H9 (cell line): Measurements from ENCODE around the gene TUBA4A. TPM values are rescaled to one million over a fixed set of nuclear protein-coding genes. Genes with fewer than 3 reads are reported as not detected.

Experiments
- DNase-seq: peaks from one replicate; pipeline ENCODE4 v3.0.0-alpha.2; 2017
- H2AFZ ChIP-seq: one replicate; pipeline ENCODE4 v1.6.1; 2013; ENCODE audit warnings: mild to moderate bottlenecking, low read length, control low read depth, moderate library complexity
- H2AK5ac ChIP-seq: 2 replicates; pipeline ENCODE4 v1.6.1; 2013; ENCODE audit warnings: low read length, control low read depth, mixed read lengths; ENCODE audit not compliant: insufficient read length
- H2BK120ac ChIP-seq: one replicate; pipeline ENCODE4 v1.6.1; 2013; ENCODE audit warnings: low read depth, mild to moderate bottlenecking, low read length, control low read depth, inconsistent platforms; ENCODE audit not compliant: poor library complexity, severe bottlenecking
- H2BK12ac ChIP-seq: 2 replicates; pipeline ENCODE4 v1.6.1; 2013; ENCODE audit warnings: low read length, control low read depth, mixed read lengths, low read depth; ENCODE audit not compliant: insufficient read length
- H2BK15ac ChIP-seq: 2 replicates; pipeline ENCODE4 v1.6.1; 2013; ENCODE audit warnings: low read depth, low read length, control low read depth
- H2BK20ac ChIP-seq: one replicate; pipeline ENCODE4 v1.6.1; 2013; ENCODE audit warnings: low read depth, mild to moderate bottlenecking, low read length, control low read depth, inconsistent platforms; ENCODE audit not compliant: poor library complexity, severe bottlenecking
- H2BK5ac ChIP-seq: 2 replicates; pipeline ENCODE4 v1.6.1; 2013; ENCODE audit warnings: low read length, control low read depth, mixed read lengths; ENCODE audit not compliant: insufficient read length
- H3K14ac ChIP-seq: 2 replicates; pipeline ENCODE4 v1.6.1; 2013; ENCODE audit warnings: low read length, control low read depth; ENCODE audit not compliant: insufficient read depth
- H3K18ac ChIP-seq: 2 replicates; pipeline ENCODE4 v1.6.1; 2013; ENCODE audit warnings: low read depth, mild to moderate bottlenecking, mixed read lengths, low read length, control low read depth; ENCODE audit not compliant: insufficient read length
- H3K23ac ChIP-seq: 2 replicates; pipeline ENCODE4 v1.6.1; 2013; ENCODE audit warnings: low read length, control low read depth, mixed read lengths, low read depth; ENCODE audit not compliant: insufficient read length
- H3K23me2 ChIP-seq: 2 replicates; pipeline ENCODE4 v1.6.1; 2013; ENCODE audit warnings: low read depth, mild to moderate bottlenecking, mixed read lengths, low read length, control low read depth; ENCODE audit not compliant: insufficient read length, poor library complexity, severe bottlenecking
- H3K27ac ChIP-seq: 2 replicates; pipeline ENCODE4 v1.5.1; 2013; ENCODE audit warnings: low read length, control low read depth, mixed read lengths, low read depth; ENCODE audit not compliant: insufficient read length
- H3K27me3 ChIP-seq: 2 replicates; pipeline ENCODE4 v1.6.1; 2013; ENCODE audit warnings: low read length, control low read depth, inconsistent platforms; ENCODE audit not compliant: insufficient read depth
- H3K4ac ChIP-seq: 2 replicates; pipeline ENCODE4 v1.6.1; 2013; ENCODE audit warnings: low read depth, mild to moderate bottlenecking, control low read depth, inconsistent platforms, low read length, moderate library complexity
- H3K4me1 ChIP-seq: 2 replicates; pipeline ENCODE4 v1.6.1; 2013; ENCODE audit warnings: low read length, control low read depth, inconsistent platforms; ENCODE audit not compliant: insufficient read depth
- H3K4me2 ChIP-seq: 2 replicates; pipeline ENCODE4 v1.6.1; 2013; ENCODE audit warnings: low read length, control low read depth, mixed read lengths; ENCODE audit not compliant: insufficient read length, insufficient read depth
- H3K56ac ChIP-seq: 2 replicates; pipeline ENCODE4 v1.6.1; 2013; ENCODE audit warnings: low read depth, mild to moderate bottlenecking, mixed read lengths, low read length, control low read depth; ENCODE audit not compliant: insufficient read length
- H3K79me1 ChIP-seq: 2 replicates; pipeline ENCODE4 v1.6.1; 2013; ENCODE audit warnings: low read depth, mild to moderate bottlenecking, moderate library complexity, low read length, control low read depth, inconsistent platforms; ENCODE audit not compliant: insufficient read depth, poor library complexity, severe bottlenecking
- H3K79me2 ChIP-seq: 2 replicates; pipeline ENCODE4 v1.6.1; 2013; ENCODE audit warnings: low read length, control low read depth, inconsistent platforms; ENCODE audit not compliant: insufficient read depth
- H3K9ac ChIP-seq: 2 replicates; pipeline ENCODE4 v1.6.1; 2013; ENCODE audit warnings: low read length, control low read depth, mixed read lengths; ENCODE audit not compliant: insufficient read length; ENCODE audit errors: extremely low read depth
- H3K9me3 ChIP-seq: one replicate; pipeline ENCODE4 v1.6.1; 2013; ENCODE audit warnings: low read depth, low read length, inconsistent platforms; ENCODE audit not compliant: control insufficient read depth
- H3T11ph ChIP-seq: one replicate; pipeline ENCODE4 v1.6.1; 2013; ENCODE audit warnings: mild to moderate bottlenecking, low read length, control low read depth, inconsistent platforms
- H4K20me1 ChIP-seq: one replicate; pipeline ENCODE4 v1.6.1; 2013; ENCODE audit not compliant: control insufficient read depth, insufficient read length, insufficient read depth
- H4K5ac ChIP-seq: 2 replicates; pipeline ENCODE4 v1.6.1; 2013; ENCODE audit warnings: low read depth, mild to moderate bottlenecking, mixed read lengths, low read length, control low read depth; ENCODE audit not compliant: insufficient read length
- H4K8ac ChIP-seq: replicated peaks from 2 replicates; pipeline ENCODE4 v1.6.1; 2013; ENCODE audit warnings: low read length, control low read depth, mixed read lengths, low read depth; ENCODE audit not compliant: insufficient read length
- H4K91ac ChIP-seq: 2 replicates; pipeline ENCODE4 v1.6.1; 2013; ENCODE audit warnings: low read depth, mild to moderate bottlenecking, moderate library complexity, mixed read lengths, low read length, control low read depth; ENCODE audit not compliant: insufficient read length
- H3K27ac Mint-ChIP-seq, 3 experiments: 2 replicates in 2 of 3; 3 replicates in 1 of 3; pipeline ENCODE4 v1.8.0; 2020 to 2021; ENCODE audit warnings: mixed read lengths in 3 of 3, mild to moderate bottlenecking in 1 of 3, moderate library complexity in 1 of 3
- H3K27me3 Mint-ChIP-seq: 2 replicates; pipeline ENCODE4 v1.8.0; 2021; ENCODE audit warnings: low read depth, mild to moderate bottlenecking, moderate library complexity, mixed read lengths
- H3K36me3 Mint-ChIP-seq, 3 experiments: 2 replicates in 2 of 3; 3 replicates in 1 of 3; pipeline ENCODE4 v1.8.0; 2020 to 2021; ENCODE audit warnings: low read depth in 3 of 3, mixed read lengths in 3 of 3; ENCODE audit not compliant: insufficient read depth in 1 of 3
- H3K4me1 Mint-ChIP-seq, 2 experiments: 2 replicates each; pipeline ENCODE4 v1.8.0; 2020; ENCODE audit warnings: mixed read lengths in 2 of 2
- H3K4me3 Mint-ChIP-seq, 2 experiments: 2 replicates in 1 of 2; 3 replicates in 1 of 2; pipeline ENCODE4 v1.8.0; 2020 to 2021; ENCODE audit warnings: mild to moderate bottlenecking in 2 of 2, mixed read lengths in 2 of 2, moderate library complexity in 1 of 2
- H3K9me3 Mint-ChIP-seq, 2 experiments: 2 replicates in 1 of 2; 3 replicates in 1 of 2; pipeline ENCODE4 v1.8.0; 2020; ENCODE audit warnings: mild to moderate bottlenecking in 2 of 2, mixed read lengths in 2 of 2, moderate library complexity in 1 of 2
- CTCF ChIP-seq: fragments of 200-600 bp; sonication (generic); conservative IDR thresholded peaks from 3 replicates; pipeline ENCODE4 v1.8.0; 2021; ENCODE audit warnings: antibody characterized with exemption, mild to moderate bottlenecking
- WGBS: extraction: QIAGEN DNeasy Blood & Tissue Kit; methylation state at CpG from one replicate; pipeline ENCODE4 v1.1.7; 2013; ENCODE audit warnings: missing lambda C conversion rate, low lambda C conversion rate, mixed read lengths; ENCODE audit not compliant: insufficient read length; ENCODE audit errors: extremely low coverage; 5-methylcytosine and 5-hydroxymethylcytosine counted together
- total RNA-seq: library from RNA; stranded (reverse); gene quantifications from 2 replicates; pipeline ENCODE4 v1.2.1, GENCODE V29; 2021

The TUBA4A gene
- total RNA-seq, 1 experiment from 2014 or later = 25.5 TPM

DNA sequence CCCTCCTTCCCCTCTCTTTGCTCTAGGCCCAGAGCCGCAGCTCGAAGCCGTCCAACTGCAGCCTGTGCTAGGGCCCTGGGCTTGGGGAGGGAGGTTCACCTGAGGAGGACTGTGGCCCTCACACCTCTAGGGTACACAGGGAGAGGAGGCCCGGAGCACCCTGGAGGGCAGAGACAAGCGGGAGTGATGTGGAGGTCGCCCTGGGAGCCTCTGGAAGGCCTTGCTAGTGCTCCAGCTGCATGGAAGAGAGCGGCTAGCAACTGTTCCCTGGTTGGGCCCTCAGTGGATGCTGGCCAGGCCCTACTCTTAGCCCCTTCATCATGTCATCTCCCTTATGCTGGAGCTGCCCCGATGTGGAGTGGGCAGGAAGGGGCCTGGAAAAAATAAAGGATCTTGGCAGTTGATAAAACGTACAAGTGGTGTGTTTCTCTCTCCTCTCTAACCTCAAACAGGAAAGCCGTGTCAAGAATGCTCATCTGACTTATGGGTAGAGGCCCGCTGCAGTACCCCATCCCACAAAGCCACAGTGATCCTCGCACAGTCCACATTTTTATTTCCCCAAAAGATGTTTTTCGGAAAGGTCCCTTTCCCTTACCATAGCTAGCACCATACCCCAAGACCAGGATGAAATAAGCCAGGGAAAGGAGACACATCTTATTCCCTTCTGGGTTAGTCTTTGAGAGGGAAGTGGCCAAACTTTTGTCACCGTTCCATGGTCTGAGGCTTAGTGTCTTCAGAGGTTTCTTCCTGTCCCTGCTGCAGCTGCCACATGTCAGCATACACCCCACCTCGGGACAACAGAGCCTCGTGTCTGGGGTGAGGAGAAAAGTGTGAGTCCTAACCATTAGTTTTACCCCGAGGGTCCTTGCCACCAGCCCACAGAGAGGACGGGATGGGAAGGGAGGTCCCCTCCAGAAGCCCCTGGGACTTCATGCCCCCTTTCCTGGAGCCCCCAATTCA lies 44.2 kb downstream of the TUBA4A start:
- Histone ChIP-seq H3K27me3 (no peaks in the 10 kb centered on the region), H2AK5ac (no peak overlapping the region), H2AFZ (no peak overlapping the region), H3K4me2 (no peak overlapping the region), H4K20me1 (no peaks in the 10 kb centered on the region), H4K5ac (no peak overlapping the region), H3K4me1 (no peaks in the 10 kb centered on the region), H2BK120ac (no peak overlapping the region), H3K9me3 (no peaks in the 10 kb centered on the region), H2BK15ac (no peak overlapping the region), H3K79me1 (no peaks in the 10 kb centered on the region), H3K4ac (no peak overlapping the region), H3K23me2 (peaks cover 4% of the 10 kb centered on the region), H4K91ac (no peak overlapping the region), H3K14ac (no peak overlapping the region), H3K9ac (no peak overlapping the region), H3K79me2 (no peaks in the 10 kb centered on the region), H3K56ac (no peak overlapping the region), H4K8ac (no peak overlapping the region), H2BK5ac (no peak overlapping the region), H2BK20ac (no peak overlapping the region), H3T11ph (no peak overlapping the region), H3K18ac (no peak overlapping the region), H3K23ac (no peak overlapping the region), H3K27ac (no peak overlapping the region), H2BK12ac (no peak overlapping the region)
- peaks cover 1% of the 10 kb centered on the region for H3K27me3 Mint-ChIP-seq
- H3K4me1 Mint-ChIP-seq = peaks cover 8 to 13% of the 10 kb centered on the region in 2 experiments
- H3K4me3 Mint-ChIP-seq = no peak overlapping the region
- no CpG with 5 or more reads among the region's 18 CpGs for WGBS
- H3K27ac Mint-ChIP-seq = peak overlapping the region in 1 of 3 experiments; percentile 48; a peak in 1 of 7 replicates
- TF ChIP-seq CTCF = no peak
- DNase-seq = no peak
- H3K9me3 Mint-ChIP-seq = peaks cover under 1% of the 10 kb centered on the region in 2 experiments; a peak in 3 of 5 replicates
- H3K36me3 Mint-ChIP-seq = peaks cover 12 to 67% (median 53%) of the 10 kb centered on the region in 3 experiments
